Activated CD8-positive, alpha-beta T cell treated with anti-CD3 and anti-CD28 coated beads for 36 hours (primary cell): ENCODE data around the gene HPCA. TPM values are rescaled to one million over a fixed set of nuclear protein-coding genes. Genes with fewer than 3 reads are reported as not detected.

ENCODE experiments used
- ATAC-seq: fragments of 200-7000 bp; cut with Tn5 transposase; one replicate; pipeline ENCODE4 v1.10.0; 2021; ENCODE audit warnings: mild to moderate bottlenecking, moderate library complexity
- CTCF ChIA-PET: fragments of 350-600 bp; sonication (Branson Sonifier 250); formaldehyde crosslinking; loops from one replicate; lab custom pipeline; 2021; ENCODE audit warnings: antibody characterized with exemption; lab: Charles Lee
- POLR2A ChIA-PET: fragments of 350-600 bp; sonication (Branson Sonifier 250); formaldehyde crosslinking; loops from one replicate; lab custom pipeline; 2021; ENCODE audit warnings: antibody characterized with exemption; lab: Charles Lee
- DNase-seq: peaks from one replicate; pipeline ENCODE4 v3.0.0-alpha.2; 2020
- H3K27ac Mint-ChIP-seq: one replicate; pipeline ENCODE4 v1.8.0; 2021; ENCODE audit warnings: mild to moderate bottlenecking, mixed read lengths
- H3K27me3 Mint-ChIP-seq: one replicate; pipeline ENCODE4 v1.8.0; 2021; ENCODE audit warnings: mixed read lengths
- H3K36me3 Mint-ChIP-seq: one replicate; pipeline ENCODE4 v1.8.0; 2021; ENCODE audit warnings: low read depth, mixed read lengths
- H3K4me1 Mint-ChIP-seq: one replicate; pipeline ENCODE4 v1.8.0; 2021; ENCODE audit warnings: low read depth, mixed read lengths
- H3K4me3 Mint-ChIP-seq: one replicate; pipeline ENCODE4 v1.8.0; 2021; ENCODE audit warnings: mild to moderate bottlenecking, moderate library complexity, mixed read lengths
- H3K9me3 Mint-ChIP-seq: one replicate; pipeline ENCODE4 v1.8.0; 2021; ENCODE audit warnings: mixed read lengths
- intact Hi-C: fragments of 100-400 bp; cut with micrococcal nuclease; formaldehyde crosslinking; loops from one replicate; pipeline ENCODE4 v1.10.0; 2022
- total RNA-seq, 2 experiments: library from RNA; stranded (reverse); gene quantifications; one replicate each; pipeline ENCODE4 v1.2.3, GENCODE V29; 2021
- TF ChIP-seq, protein P1 (sequence below): fragments of 200-600 bp; IDR thresholded peaks from one replicate; pipeline ENCODE4 v1.8.0; 2022; ENCODE audit warnings: antibody characterized with exemption, mild to moderate bottlenecking

The HPCA gene
- total RNA-seq, 2 experiments from 2014 or later, result 0.49 to 0.61 TPM

DNA sequence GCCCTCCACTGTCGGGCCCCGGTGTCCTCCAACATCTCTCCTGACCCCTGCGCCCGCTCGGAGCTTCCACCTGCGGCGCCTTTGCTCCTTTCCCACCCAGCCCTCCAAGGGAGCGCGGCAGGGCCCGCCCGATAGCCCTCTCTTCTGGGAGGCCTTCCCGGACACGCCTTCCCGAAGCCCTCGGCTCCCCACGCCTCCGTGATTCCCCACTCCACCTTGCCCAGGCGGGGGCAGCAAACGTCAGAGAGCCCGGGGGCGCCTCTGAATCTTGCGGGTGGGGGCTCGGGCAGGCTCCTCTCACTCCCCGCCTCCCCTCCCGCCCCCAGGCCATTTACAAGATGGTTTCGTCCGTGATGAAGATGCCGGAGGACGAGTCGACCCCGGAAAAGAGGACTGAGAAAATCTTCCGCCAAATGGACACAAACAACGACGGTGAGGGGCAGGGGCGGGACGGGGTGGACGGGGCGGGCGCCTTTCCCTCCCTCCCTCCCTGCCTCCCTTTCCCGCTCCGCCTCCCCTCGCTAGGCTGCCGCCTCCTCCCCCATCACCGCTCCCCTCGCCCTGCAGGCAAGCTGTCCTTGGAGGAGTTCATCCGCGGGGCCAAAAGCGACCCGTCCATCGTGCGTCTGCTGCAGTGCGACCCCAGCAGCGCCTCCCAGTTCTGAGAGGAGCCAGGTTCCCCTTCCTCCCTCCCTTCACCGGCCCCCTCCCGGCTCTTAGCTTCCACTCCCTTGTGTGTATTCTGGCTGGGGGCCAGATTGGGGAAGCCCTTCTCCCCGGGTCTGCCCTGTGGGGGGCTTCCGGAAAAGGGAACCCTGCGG lies 7.1 kb downstream of the HPCA start:
- ATAC-seq (peak; percentile 41), DNase-seq (peak; percentile 42)
- Mint-ChIP-seq H3K36me3 (no peaks in the 10 kb centered on the region), H3K27me3 (peaks cover 48% of the 10 kb centered on the region), H3K4me3 (peak overlapping the region; percentile 51), H3K4me1 (peaks cover 5% of the 10 kb centered on the region), H3K9me3 (no peaks in the 10 kb centered on the region), H3K27ac (no peak overlapping the region)
- TF ChIP-seq, protein P1, sequence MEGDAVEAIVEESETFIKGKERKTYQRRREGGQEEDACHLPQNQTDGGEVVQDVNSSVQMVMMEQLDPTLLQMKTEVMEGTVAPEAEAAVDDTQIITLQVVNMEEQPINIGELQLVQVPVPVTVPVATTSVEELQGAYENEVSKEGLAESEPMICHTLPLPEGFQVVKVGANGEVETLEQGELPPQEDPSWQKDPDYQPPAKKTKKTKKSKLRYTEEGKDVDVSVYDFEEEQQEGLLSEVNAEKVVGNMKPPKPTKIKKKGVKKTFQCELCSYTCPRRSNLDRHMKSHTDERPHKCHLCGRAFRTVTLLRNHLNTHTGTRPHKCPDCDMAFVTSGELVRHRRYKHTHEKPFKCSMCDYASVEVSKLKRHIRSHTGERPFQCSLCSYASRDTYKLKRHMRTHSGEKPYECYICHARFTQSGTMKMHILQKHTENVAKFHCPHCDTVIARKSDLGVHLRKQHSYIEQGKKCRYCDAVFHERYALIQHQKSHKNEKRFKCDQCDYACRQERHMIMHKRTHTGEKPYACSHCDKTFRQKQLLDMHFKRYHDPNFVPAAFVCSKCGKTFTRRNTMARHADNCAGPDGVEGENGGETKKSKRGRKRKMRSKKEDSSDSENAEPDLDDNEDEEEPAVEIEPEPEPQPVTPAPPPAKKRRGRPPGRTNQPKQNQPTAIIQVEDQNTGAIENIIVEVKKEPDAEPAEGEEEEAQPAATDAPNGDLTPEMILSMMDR, result peak; percentile 41
- POLR2A ChIA-PET, result interaction anchor here (1.0 to 1.4 kb wide), 2 partner anchors 8 to 12 kb away, joined by 3 read pairs; no protein-coding TSS in a partner anchor
- intact Hi-C loops, result no loop called here
- CTCF ChIA-PET, result interaction anchor here (0.7 to 5.0 kb wide), 30 partner anchors 8 to 373 kb away, joined by 3 to 31 read pairs (median 4); partner anchors contain the start of gene AZIN2

DNA sequence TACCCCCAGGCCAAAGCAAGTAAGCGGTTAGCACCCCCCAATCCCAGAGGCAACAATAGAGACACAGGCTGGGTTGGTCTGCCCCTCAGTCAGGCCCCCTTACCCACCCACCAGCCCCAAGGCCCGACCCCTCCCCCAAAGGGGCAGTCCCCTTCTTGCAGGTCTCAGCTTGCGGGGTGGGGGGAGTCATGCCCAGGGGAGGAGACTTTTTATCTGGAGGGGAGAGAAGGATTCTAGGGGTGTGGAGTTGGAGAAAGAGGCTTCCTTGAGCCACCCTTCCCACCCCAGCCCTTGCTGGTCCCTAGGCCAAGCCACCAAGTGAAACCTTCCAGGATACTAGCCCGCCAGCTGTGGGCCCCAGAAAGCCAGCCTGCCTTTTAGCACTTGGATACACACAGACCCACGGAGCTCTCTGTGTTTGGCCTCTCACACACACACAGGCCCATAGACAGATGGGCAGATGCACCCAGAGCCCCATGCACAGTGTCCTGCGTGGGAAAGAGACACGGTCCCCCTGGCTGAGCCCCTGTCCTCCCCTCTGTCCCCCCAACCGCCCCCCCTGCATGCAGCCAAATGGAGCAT lies 7.8 kb downstream of the HPCA start:
- CTCF ChIA-PET, result no interaction called here
- no peak for ATAC-seq

DNA sequence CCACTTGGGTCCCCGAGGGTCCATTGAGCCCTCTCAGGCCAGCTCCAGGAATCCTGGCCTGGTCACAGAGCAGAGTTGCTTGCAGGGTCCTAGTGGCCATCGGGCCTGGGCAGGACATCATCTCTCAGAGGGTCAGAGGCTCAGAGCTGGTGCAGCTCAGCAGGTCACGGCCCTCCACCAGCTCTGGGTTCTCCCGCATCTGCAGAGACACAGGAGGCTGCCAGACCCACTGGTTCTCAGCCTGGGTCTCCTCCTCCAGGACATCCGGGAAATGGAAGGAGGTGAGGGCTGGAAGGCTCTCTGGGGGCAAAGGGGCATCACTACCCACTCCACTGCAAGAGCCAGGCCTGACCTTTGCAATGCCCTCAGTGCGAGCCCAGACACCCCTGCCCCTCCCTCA lies 8.4 kb downstream of the HPCA start:
- ChIA-PET POLR2A (no interaction called here), CTCF (interaction anchor here (0.8 to 1.4 kb wide), 3 partner anchors 12 to 193 kb away, joined by 3 read pairs; no protein-coding TSS in a partner anchor)
- Mint-ChIP-seq H3K27ac (no peak overlapping the region), H3K9me3 (no peaks in the 10 kb centered on the region), H3K4me1 (peaks cover 5% of the 10 kb centered on the region), H3K36me3 (no peaks in the 10 kb centered on the region), H3K27me3 (peaks cover 55% of the 10 kb centered on the region), H3K4me3 (no peak overlapping the region)
- TF ChIP-seq, protein P1, result no peak
- ATAC-seq (no peak), DNase-seq (no peak)
- intact Hi-C loops, result no loop called here

More for the DNA sequence above, 7.8 kb downstream of the HPCA start:
- H3K4me3 Mint-ChIP-seq, result peak overlapping the region; percentile 51
- H3K36me3 Mint-ChIP-seq, result no peaks in the 10 kb centered on the region
- no peak for DNase-seq
- TF ChIP-seq, protein P1, result no peak
- peaks cover 5% of the 10 kb centered on the region for H3K4me1 Mint-ChIP-seq
- intact Hi-C loops, result no loop called here
- no peaks in the 10 kb centered on the region for H3K9me3 Mint-ChIP-seq
- H3K27ac Mint-ChIP-seq, result no peak overlapping the region
- peaks cover 55% of the 10 kb centered on the region for H3K27me3 Mint-ChIP-seq
- POLR2A ChIA-PET, result interaction anchor here (1.0 kb wide), 1 partner anchor 12 kb away, joined by 3 read pairs; no protein-coding TSS in a partner anchor

DNA sequence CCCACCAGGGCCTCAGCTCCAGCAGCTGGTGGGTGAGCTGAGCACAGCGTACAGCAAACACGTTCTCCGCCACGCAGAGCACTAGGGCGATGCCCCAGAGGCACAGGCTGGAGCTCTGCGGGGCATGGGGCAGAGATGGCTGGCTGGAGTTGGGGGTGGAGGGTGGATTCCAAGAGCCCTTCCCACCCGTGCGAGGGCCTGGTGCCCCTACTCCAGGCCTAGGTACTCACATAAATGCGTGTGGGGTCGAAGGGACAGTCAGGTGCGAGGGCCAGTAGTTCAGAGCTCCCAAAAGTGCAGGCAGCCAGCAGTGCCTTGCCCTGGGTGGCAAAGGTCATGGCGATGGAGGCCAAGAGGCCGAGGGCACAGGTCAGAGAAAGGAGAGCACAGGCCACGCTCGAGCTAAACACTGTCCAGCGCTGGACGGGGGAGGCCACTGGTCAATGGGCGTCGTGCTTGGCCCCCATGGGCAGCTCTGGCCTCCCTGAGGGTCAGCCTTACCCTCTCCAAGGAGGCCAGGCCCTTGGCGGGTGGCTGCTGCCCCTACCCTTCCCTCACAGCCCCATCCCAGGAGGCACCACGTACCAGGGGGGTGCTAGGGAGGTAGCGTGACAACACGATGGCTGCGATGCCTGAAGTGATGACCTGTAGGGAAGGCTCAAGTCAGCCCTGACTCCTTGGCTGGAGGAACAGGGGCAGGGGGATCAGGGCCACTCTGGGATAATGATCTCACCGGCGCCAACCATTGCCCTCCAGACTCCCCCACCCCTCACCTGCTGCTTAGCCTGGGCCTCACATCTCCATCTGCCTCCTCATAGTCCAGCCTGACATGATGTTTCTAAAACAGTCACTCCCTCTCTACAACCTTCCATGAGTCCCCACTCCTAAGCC lies 9.3 kb downstream of the HPCA start:
- ATAC-seq, result no peak
- Mint-ChIP-seq H3K27me3 (peaks cover 58% of the 10 kb centered on the region), H3K4me1 (peaks cover 6% of the 10 kb centered on the region), H3K9me3 (no peaks in the 10 kb centered on the region), H3K27ac (no peak overlapping the region), H3K36me3 (no peaks in the 10 kb centered on the region), H3K4me3 (no peak overlapping the region)
- POLR2A ChIA-PET, result no interaction called here
- no peak for DNase-seq
- CTCF ChIA-PET, result interaction anchor here (0.8 to 1.4 kb wide), 3 partner anchors 13 to 192 kb away, joined by 3 read pairs; no protein-coding TSS in a partner anchor
- TF ChIP-seq, protein P1, result no peak
- intact Hi-C loops, result no loop called here
